Kidney (tissue), 14 donors: ENCODE data around the gene KNSTRN. TPM values are rescaled to one million over a fixed set of nuclear protein-coding genes. Genes with fewer than 3 reads are reported as not detected.

Experiments
- DNase-seq, 5 donors: peaks; one replicate each; pipeline ENCODE4 v3.0.0-alpha.2; 2013 to 2020
- FAIRE-seq: peaks from 2 replicates; lab custom pipeline; 2012; peaks lifted over from hg19 to GRCh38; lab: Jason Lieb, UNC
- H3K27ac ChIP-seq, 2 donors: one replicate each; pipeline ENCODE4 v1.7.0; 2013; ENCODE audit warnings: low read depth in 2 of 2, low read length in 2 of 2, inconsistent platforms in 1 of 2
- H3K27me3 ChIP-seq: one replicate; pipeline ENCODE4 v1.7.1; 2013; ENCODE audit warnings: low read length, inconsistent platforms; ENCODE audit not compliant: control insufficient read depth, insufficient read depth
- H3K36me3 ChIP-seq, 3 donors: one replicate each; pipeline versions ENCODE4 v1.7.0 to v1.7.1; 2013; ENCODE audit warnings: low read length in 3 of 3, control low read depth in 1 of 3, inconsistent platforms in 1 of 3; ENCODE audit not compliant: insufficient read depth in 3 of 3, control insufficient read depth in 2 of 3
- H3K4me1 ChIP-seq, 3 donors: one replicate each; pipeline versions ENCODE4 v1.7.0 to v1.7.1; 2013; ENCODE audit warnings: low read length in 3 of 3, inconsistent platforms in 1 of 3, low read depth in 1 of 3; ENCODE audit not compliant: control insufficient read depth in 2 of 3, insufficient read depth in 2 of 3
- H3K4me3 ChIP-seq, 3 donors: one replicate each; pipeline versions ENCODE4 v1.7.0 to v1.8.1; 2013; ENCODE audit warnings: low read length in 3 of 3, control low read depth in 1 of 3, inconsistent platforms in 1 of 3
- H3K9ac ChIP-seq, 3 donors: one replicate each; pipeline versions ENCODE4 v1.7.0 to v1.7.1; 2013; ENCODE audit warnings: low read length in 3 of 3, control low read depth in 1 of 3, inconsistent platforms in 1 of 3
- H3K9me3 ChIP-seq, 3 donors: one replicate each; pipeline versions ENCODE4 v1.7.0 to v1.7.1; 2013; ENCODE audit warnings: low read length in 3 of 3, control low read depth in 1 of 3, inconsistent platforms in 1 of 3; ENCODE audit not compliant: control insufficient read depth in 2 of 3, insufficient read depth in 1 of 3
- intact Hi-C: fragments of 100-400 bp; cut with DNase I; formaldehyde crosslinking; loops from one replicate; pipeline ENCODE4 v1.11.1; 2022
- polyA plus RNA-seq: library from polyadenylated mRNA; stranded (reverse); fragments of 350-450 nt; fragmentation: Illumina TruSeq; extraction: RNeasy Lipid Tissue Mini Kit (QIAGEN cat#74804); gene quantifications from one replicate; pipeline ENCODE4 v1.2.3, GENCODE V29; 2014; ENCODE audit warnings: low read depth, low replicate concordance; ENCODE audit not compliant: insufficient read depth
- total RNA-seq: library from RNA; stranded (reverse); fragmentation: NEBNext Ultra II Directional; extraction: Animal tissue kit (Norgen Biotek cat#: 25700); gene quantifications from one replicate; pipeline ENCODE4 v1.2.1, GENCODE V29; 2021
- TF ChIP-seq, protein P1 (sequence below): IDR thresholded peaks from 3 replicates; pipeline ENCODE4 v1.5.1; 2012; ENCODE audit warnings: mild to moderate bottlenecking, moderate library complexity, borderline replicate concordance; ENCODE audit not compliant: insufficient read depth; ENCODE audit errors: extremely low read depth
- donor health status: control.
- donor health status: control.
- donor health status: control.
- donor health status: control.
- donor health status: control.
- donor health status: DM: yes; HTN: yes; CAD: no.
- donor health status: Normal renal cell carcinoma (clear cell type).

Gene KNSTRN
- total and polyA plus RNA-seq, 2 donors from 2014 or later, result 5.5 to 7.4 TPM

GRCh38 chr15:40344631-40345120, 37.8 kb upstream of the KNSTRN start:
- FAIRE-seq (no peak), DNase-seq (peak in 4 of 5 donors; percentile 53 to 78 (median 70))
- H3K27me3 ChIP-seq, result no peaks in the 10 kb centered on the region
- H3K9ac ChIP-seq, result no peak overlapping the region
- H3K4me1 ChIP-seq, result peaks cover 0 to 19% (median 7%) of the 10 kb centered on the region in 3 donors
- TF ChIP-seq, protein P1, sequence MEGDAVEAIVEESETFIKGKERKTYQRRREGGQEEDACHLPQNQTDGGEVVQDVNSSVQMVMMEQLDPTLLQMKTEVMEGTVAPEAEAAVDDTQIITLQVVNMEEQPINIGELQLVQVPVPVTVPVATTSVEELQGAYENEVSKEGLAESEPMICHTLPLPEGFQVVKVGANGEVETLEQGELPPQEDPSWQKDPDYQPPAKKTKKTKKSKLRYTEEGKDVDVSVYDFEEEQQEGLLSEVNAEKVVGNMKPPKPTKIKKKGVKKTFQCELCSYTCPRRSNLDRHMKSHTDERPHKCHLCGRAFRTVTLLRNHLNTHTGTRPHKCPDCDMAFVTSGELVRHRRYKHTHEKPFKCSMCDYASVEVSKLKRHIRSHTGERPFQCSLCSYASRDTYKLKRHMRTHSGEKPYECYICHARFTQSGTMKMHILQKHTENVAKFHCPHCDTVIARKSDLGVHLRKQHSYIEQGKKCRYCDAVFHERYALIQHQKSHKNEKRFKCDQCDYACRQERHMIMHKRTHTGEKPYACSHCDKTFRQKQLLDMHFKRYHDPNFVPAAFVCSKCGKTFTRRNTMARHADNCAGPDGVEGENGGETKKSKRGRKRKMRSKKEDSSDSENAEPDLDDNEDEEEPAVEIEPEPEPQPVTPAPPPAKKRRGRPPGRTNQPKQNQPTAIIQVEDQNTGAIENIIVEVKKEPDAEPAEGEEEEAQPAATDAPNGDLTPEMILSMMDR, result peak; percentile 68
- intact Hi-C loops, result no loop called here
- no peak overlapping the region for H3K27ac ChIP-seq
- no peaks in the 10 kb centered on the region for H3K9me3 ChIP-seq
- H3K36me3 ChIP-seq, result no peaks in the 10 kb centered on the region
- no peak overlapping the region for H3K4me3 ChIP-seq

GRCh38 chr15:40345225-40345866, 37.2 kb upstream of the KNSTRN start:
- Histone ChIP-seq H3K4me1 (peaks cover 0 to 12% (median 2%) of the 10 kb centered on the region in 3 donors), H3K9ac (no peak overlapping the region), H3K27me3 (no peaks in the 10 kb centered on the region), H3K27ac (no peak overlapping the region), H3K36me3 (no peaks in the 10 kb centered on the region), H3K4me3 (no peak overlapping the region), H3K9me3 (no peaks in the 10 kb centered on the region)
- FAIRE-seq, result no peak
- intact Hi-C loops, result no loop called here
- DNase-seq, result no peak
- TF ChIP-seq, protein P1, result no peak

DNA sequence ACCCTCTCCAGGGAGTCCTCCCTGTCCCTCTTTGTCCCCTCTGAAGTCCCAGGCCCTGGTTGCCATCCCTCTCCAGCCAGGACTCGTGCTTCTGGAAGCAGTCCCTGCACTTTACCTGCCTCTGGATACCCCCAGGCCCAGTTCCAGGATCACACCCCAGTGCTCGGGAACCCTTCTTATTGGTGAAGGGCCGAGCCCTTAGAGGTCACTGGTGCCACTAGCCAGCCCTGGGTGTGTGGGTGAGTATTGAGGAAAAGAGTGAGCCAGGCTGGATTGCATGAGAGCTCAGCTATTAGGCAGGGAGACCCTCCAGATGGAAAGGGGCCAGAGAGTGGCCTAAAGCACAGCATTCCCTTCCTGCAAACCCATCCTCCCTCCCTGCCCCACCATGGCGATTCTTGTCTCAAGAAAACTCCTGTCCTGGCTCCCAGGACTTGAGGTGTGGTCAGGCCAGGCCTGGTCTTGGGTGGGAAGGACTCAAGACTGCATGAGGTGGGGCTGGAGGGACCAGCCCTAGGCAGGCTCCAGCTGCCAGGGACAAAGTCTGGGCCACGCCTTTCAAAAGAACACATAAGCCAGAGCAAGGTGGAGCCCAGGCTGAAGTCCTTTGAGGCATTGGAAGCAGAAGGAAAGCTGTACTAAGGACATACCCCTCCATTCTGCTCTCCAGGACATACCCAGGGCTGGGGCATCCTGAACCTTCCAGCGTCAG, 36.5 kb upstream of the KNSTRN start:
- DNase-seq, result peak in 1 of 5 donors; percentile 36
- intact Hi-C loops, result no loop called here
- no peak overlapping the region for H3K9ac ChIP-seq

More for the DNA sequence above, 36.5 kb upstream of the KNSTRN start:
- Histone ChIP-seq H3K9me3 (no peaks in the 10 kb centered on the region), H3K4me1 (peaks cover 0 to 7% (median 0%) of the 10 kb centered on the region in 3 donors), H3K27ac (no peak overlapping the region), H3K4me3 (no peak overlapping the region), H3K36me3 (no peaks in the 10 kb centered on the region), H3K27me3 (no peaks in the 10 kb centered on the region)
- FAIRE-seq, result no peak
- TF ChIP-seq, protein P1, result no peak
